ENCODE measurements around the gene PPARA. TPM values are rescaled to one million over a fixed set of nuclear protein-coding genes. Genes with fewer than 3 reads are reported as not detected.
"Not testable (repeated sequence)": the region's sequence is repeated elsewhere in the genome, so short reads cannot be mapped to it uniquely, and the experiment has no call there.

The PPARA gene
- total RNA-seq, 1 experiment from 2014 or later = 10.4 TPM

- no peak overlapping the region for H3K27ac ChIP-seq
- H3K4me3 ChIP-seq = no peak overlapping the region
- H3K27me3 ChIP-seq = no peaks in the 10 kb centered on the region
- no peaks in the 10 kb centered on the region for H3K36me3 ChIP-seq
- H3K4me1 ChIP-seq = no peaks in the 10 kb centered on the region
- H3K9me3 ChIP-seq (replicated peaks) = no peaks in the 10 kb centered on the region
- no peak for DNase-seq
These were observed 20.8 kb upstream of the PPARA start for GRCh38 chr22:46129390-46130041.

DNA sequence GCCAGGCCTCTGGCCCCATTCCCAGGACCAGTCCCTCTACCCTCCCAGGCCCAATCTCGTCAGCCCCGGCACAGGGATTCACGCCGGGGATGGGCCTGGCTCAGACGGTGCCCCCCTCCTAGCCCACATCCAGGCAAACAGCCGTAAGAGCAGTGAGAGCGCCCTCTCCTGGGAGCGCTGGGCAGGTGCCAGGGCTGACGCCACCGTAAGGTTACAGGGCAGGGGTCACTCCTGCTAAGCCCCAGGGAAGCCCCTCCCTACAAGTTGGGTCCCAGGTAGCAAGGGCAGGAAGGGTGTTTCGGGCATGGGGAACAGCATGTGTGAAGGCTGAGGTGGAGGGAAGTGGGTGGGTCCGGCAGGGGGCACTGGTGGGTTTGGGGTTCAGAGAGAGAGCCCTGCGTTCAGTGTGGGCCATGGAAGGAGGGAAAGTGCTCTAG is 19.2 kb upstream of the PPARA start:
- H3K4me1 ChIP-seq = no peaks in the 10 kb centered on the region
- no peak overlapping the region for H3K4me3 ChIP-seq
- no peaks in the 10 kb centered on the region for H3K27me3 ChIP-seq
- DNase-seq = no peak
- no peaks in the 10 kb centered on the region for H3K36me3 ChIP-seq
- H3K27ac ChIP-seq = no peak overlapping the region
- H3K9me3 ChIP-seq (replicated peaks) = no peaks in the 10 kb centered on the region

- H3K9me3 ChIP-seq (replicated peaks); H3K4me1 ChIP-seq; H3K36me3 ChIP-seq; H3K4me3 ChIP-seq; DNase-seq; H3K27me3 ChIP-seq; H3K27ac ChIP-seq: not testable (repeated sequence)
These were observed 18.0 kb upstream of the PPARA start for GRCh38 chr22:46132193-46132829.

DNA sequence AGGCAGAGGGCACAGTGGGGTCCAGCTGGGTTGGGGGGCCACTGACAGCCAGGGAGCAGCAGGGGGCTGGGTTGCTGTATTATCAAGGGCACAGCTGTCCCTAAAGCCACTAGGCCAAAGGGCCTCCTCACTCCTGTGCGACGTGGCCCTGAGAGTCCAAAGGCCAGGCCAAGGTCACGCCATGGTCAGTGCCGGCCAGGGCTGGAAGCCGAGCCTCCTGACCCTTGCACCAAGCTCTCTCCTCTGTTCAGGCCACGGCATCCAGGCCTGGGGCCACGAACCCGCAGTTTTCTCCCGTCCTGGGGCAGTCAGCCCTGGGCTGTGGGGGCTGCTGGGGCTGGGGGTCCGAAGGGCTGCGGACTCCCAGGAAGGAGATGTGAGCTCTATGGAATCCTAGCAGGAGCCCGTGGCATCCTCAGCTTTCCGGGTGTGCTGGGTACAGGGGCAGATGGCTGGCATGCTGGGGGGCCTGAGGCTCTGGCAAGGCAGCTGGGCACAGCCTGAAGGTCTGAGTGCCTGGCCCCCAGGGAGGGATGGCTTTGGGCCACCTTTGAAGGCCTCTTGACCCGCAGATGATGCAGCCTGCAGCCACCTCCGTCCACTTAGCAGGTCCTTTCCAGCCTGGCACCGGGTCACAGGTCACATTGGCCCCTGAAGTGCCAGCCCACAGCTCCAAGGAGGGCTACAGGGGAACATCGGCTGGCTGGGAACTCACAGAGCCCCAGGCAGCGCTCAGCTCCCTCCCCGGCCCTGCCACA is 17.3 kb upstream of the PPARA start:
- DNase-seq = no peak
- Histone ChIP-seq H3K27ac (no peak overlapping the region), H3K27me3 (no peaks in the 10 kb centered on the region), H3K4me3 (no peak overlapping the region), H3K4me1 (no peaks in the 10 kb centered on the region), H3K9me3 (replicated peaks) (no peaks in the 10 kb centered on the region), H3K36me3 (no peaks in the 10 kb centered on the region)

DNA sequence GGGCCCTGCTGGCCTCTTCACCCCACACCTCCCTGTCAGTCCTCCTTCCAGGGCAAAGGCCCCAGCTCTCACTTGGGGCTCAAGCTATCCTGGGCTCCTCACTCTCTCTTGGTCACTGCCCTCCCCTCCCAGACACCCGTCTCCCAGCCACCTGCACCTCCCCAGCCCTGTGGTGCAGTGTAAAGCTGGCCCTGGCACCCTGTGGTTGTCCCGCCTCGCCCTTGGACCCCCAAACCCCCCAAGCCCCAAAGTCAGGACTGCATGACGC is 16.8 kb upstream of the PPARA start:
- no peak overlapping the region for H3K4me3 ChIP-seq
- H3K27me3 ChIP-seq = no peaks in the 10 kb centered on the region
- no peaks in the 10 kb centered on the region for H3K4me1 ChIP-seq
- H3K36me3 ChIP-seq = no peaks in the 10 kb centered on the region
- no peak overlapping the region for H3K27ac ChIP-seq
- H3K9me3 ChIP-seq (replicated peaks) = no peaks in the 10 kb centered on the region
- no peak for DNase-seq

GRCh38 chr22:46134111-46134705 is 16.1 kb upstream of the PPARA start:
- Histone ChIP-seq H3K36me3 (no peaks in the 10 kb centered on the region), H3K4me1 (0 out of 2 replicates have a peak, but pooled peaks cover 2% of the 10 kb centered on the region), H3K4me3 (no peak overlapping the region), H3K27me3 (no peaks in the 10 kb centered on the region), H3K9me3 (replicated peaks) (no peaks in the 10 kb centered on the region), H3K27ac (no peak overlapping the region)
- no peak for DNase-seq

GRCh38 chr22:46135611-46136485 is 14.5 kb upstream of the PPARA start:
- Histone ChIP-seq H3K36me3 (no peaks in the 10 kb centered on the region), H3K4me3 (no peak overlapping the region), H3K9me3 (replicated peaks) (no peaks in the 10 kb centered on the region), H3K27me3 (no peaks in the 10 kb centered on the region), H3K4me1 (0 out of 2 replicates have a peak, but pooled peaks cover 4% of the 10 kb centered on the region), H3K27ac (no peak overlapping the region)
- no peak for DNase-seq

- H3K27me3 ChIP-seq = no peaks in the 10 kb centered on the region
- H3K9me3 ChIP-seq (replicated peaks) = no peaks in the 10 kb centered on the region
- no peak overlapping the region for H3K4me3 ChIP-seq
- 0 out of 2 replicates have a peak, but pooled peaks cover 4% of the 10 kb centered on the region for H3K4me1 ChIP-seq
- no peak overlapping the region for H3K27ac ChIP-seq
- DNase-seq = no peak
- H3K36me3 ChIP-seq = no peaks in the 10 kb centered on the region
These were observed 13.7 kb upstream of the PPARA start for GRCh38 chr22:46136486-46137217.

DNA sequence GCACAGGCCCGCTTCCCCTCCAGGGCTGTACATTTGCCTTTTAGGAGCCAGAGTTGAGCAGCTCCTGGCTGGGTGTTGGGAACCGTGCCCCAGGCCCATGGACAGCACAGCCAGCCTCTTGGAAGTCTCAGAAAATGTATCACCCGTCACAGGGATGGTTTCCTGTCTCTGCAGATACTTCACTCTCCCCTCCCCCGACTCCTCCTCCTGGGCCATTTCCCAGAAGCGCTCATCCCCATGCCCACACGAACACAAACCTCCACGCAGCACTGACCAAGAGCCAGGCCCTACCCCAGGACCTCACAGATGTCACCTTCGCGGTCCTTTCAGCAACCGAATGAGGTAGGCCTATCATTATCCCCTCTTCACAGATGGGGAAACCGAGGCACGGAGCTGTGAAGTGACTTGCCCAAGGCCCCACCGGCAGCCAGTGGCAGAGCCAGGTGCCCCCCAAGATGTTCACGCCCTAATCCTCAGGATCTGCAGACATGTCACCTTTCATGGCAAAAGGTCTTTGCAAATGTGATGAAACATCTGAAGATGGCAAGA is 13.0 kb upstream of the PPARA start:
- Histone ChIP-seq H3K4me1 (0 out of 2 replicates have a peak, but pooled peaks cover 4% of the 10 kb centered on the region), H3K36me3 (no peaks in the 10 kb centered on the region), H3K27ac (no peak overlapping the region), H3K27me3 (no peaks in the 10 kb centered on the region), H3K9me3 (replicated peaks) (no peaks in the 10 kb centered on the region), H3K4me3 (no peak overlapping the region)
- DNase-seq = no peak

GRCh38 chr22:46138058-46138797 is 12.1 kb upstream of the PPARA start:
- H3K9me3 ChIP-seq (replicated peaks) = no peaks in the 10 kb centered on the region
- no peak overlapping the region for H3K4me3 ChIP-seq
- 0 out of 2 replicates have a peak, but pooled peaks cover 4% of the 10 kb centered on the region for H3K4me1 ChIP-seq
- no peaks in the 10 kb centered on the region for H3K27me3 ChIP-seq
- no peak overlapping the region for H3K27ac ChIP-seq
- no peak for DNase-seq
- H3K36me3 ChIP-seq = no peaks in the 10 kb centered on the region

GRCh38 chr22:46139417-46139816 is 10.9 kb upstream of the PPARA start:
- DNase-seq = peak in 1 of 2 experiments; percentile 31
- Histone ChIP-seq H3K4me3 (peak overlapping the region; percentile 27), H3K27ac (peak overlapping the region; percentile 43)
- not testable (repeated sequence) for H3K4me1 ChIP-seq; H3K36me3 ChIP-seq; H3K9me3 ChIP-seq (replicated peaks); H3K27me3 ChIP-seq

DNA sequence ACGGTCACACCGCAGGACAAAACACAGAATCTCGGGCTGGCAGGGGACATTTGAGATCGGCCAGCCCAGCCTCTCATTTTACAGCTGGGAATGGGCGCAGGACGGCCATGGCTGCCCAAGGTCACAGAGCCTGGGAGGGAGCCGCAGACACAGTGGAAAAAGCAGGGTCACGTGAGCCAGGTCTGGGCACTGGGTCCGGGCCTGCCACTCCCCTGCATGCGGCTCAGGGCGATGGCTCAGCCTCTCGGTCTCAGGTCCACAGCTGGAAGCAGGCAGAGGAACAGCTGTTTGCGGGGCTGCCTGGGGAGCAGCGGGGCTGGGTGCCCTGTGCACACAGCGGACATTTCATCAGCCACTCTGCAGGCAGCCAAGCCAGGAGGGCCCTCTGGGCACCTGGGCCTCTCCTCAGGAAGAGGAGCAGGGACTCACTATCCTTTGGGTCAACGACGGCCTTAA is 10.4 kb upstream of the PPARA start:
- Histone ChIP-seq H3K4me1 (0 out of 2 replicates have a peak, but pooled peaks cover 4% of the 10 kb centered on the region), H3K9me3 (replicated peaks) (no peaks in the 10 kb centered on the region), H3K4me3 (peak overlapping the region; percentile 27), H3K27me3 (0 out of 2 replicates have a peak, but pooled peaks cover 3% of the 10 kb centered on the region), H3K27ac (peak overlapping the region; percentile 43), H3K36me3 (no peaks in the 10 kb centered on the region)
- DNase-seq = peak; percentile 80 to 82
